GM12878 (cell line): ENCODE results near the gene BBS5. TPM values are rescaled to one million over a fixed set of nuclear protein-coding genes. Genes with fewer than 3 reads are reported as not detected.
"Not testable (repeated sequence)": the region's sequence is repeated elsewhere in the genome, so short reads cannot be mapped to it uniquely, and the experiment has no call there.

Experiments
- ATAC-seq: fragments of 200-7000 bp; cut with Tn5 transposase; 3 replicates; pipeline ENCODE4 v1.9.1; 2020; ENCODE audit warnings: mild to moderate bottlenecking, moderate library complexity
- BruUV-seq: library from RNA; stranded (reverse); fragments of 400-500 nt; replicated peaks from 2 replicates; lab custom pipeline; 2021; lab: Mats Ljungman, UMichigan
- CTCF ChIA-PET: fragments of 300-600 bp; sonication (Branson Sonifier 250); formaldehyde crosslinking; extraction: SDS; loops from one replicate; lab custom pipeline; 2021; ENCODE audit warnings: inconsistent platforms; lab: Yijun Ruan, JAX
- POLR2A ChIA-PET: fragments of 350-600 bp; formaldehyde crosslinking; extraction: SDS; loops from one replicate; lab custom pipeline; 2021; ENCODE audit warnings: inconsistent platforms; lab: Charles Lee
- RAD21 ChIA-PET: fragments of 300-600 bp; sonication (Branson Sonifier 250); formaldehyde crosslinking; loops from one replicate; lab custom pipeline; 2023; ENCODE audit warnings: antibody characterized with exemption; ENCODE audit not compliant: unreplicated experiment; lab: Charles Lee
- SMC1A ChIA-PET: fragments of 300-600 bp; sonication (Branson Sonifier 250); formaldehyde crosslinking; loops from one replicate; lab custom pipeline; 2023; ENCODE audit not compliant: unreplicated experiment, uncharacterized antibody; lab: Charles Lee
- DNase-seq: peaks from one replicate; pipeline ENCODE4 v3.0.0-alpha.2; 2011; ENCODE audit warnings: low read depth, low spot score
- FAIRE-seq: peaks from 3 replicates; lab custom pipeline; 2011; peaks lifted over from hg19 to GRCh38; lab: Jason Lieb, UNC
- H2AFZ ChIP-seq: 2 replicates; pipeline ENCODE4 v1.6.0; 2011; ENCODE audit warnings: low read depth, low read length, control low read depth; ENCODE audit not compliant: control insufficient read depth
- H3K27ac ChIP-seq: 2 replicates; pipeline ENCODE4 v1.5.1; 2011; ENCODE audit warnings: control low read depth; ENCODE audit not compliant: control insufficient read depth, insufficient read depth
- H3K27me3 ChIP-seq, 2 experiments: replicated peaks in 1 of 2; 2 replicates each; pipeline versions ENCODE4 v1.6.0 to v1.6.1; 2011; ENCODE audit warnings: low read length in 1 of 2; ENCODE audit not compliant: control insufficient read depth in 2 of 2, insufficient read depth in 2 of 2
- H3K36me3 ChIP-seq, 2 experiments: 2 replicates each; pipeline ENCODE4 v1.5.1; 2011; ENCODE audit warnings: low read length in 1 of 2; ENCODE audit not compliant: control insufficient read depth in 2 of 2, insufficient read depth in 2 of 2
- H3K4me1 ChIP-seq: 2 replicates; pipeline ENCODE4 v1.6.1; 2011; ENCODE audit warnings: mild to moderate bottlenecking, low read length, moderate library complexity, mixed read lengths; ENCODE audit not compliant: control insufficient read depth, insufficient read depth
- H3K4me2 ChIP-seq: 2 replicates; pipeline ENCODE4 v1.6.0; 2011; ENCODE audit warnings: control low read depth; ENCODE audit not compliant: control insufficient read depth, insufficient read depth
- H3K4me3 ChIP-seq: fragments of 200-600 bp; sonication (generic); 2 replicates; pipeline ENCODE4 v1.5.1; 2016
- H3K79me2 ChIP-seq: 2 replicates; pipeline ENCODE4 v1.6.0; 2011; ENCODE audit warnings: low read length; ENCODE audit not compliant: control insufficient read depth, insufficient read depth
- H3K9ac ChIP-seq: 2 replicates; pipeline ENCODE4 v1.8.0; 2011; ENCODE audit warnings: low read length, control low read depth, mixed read lengths; ENCODE audit not compliant: control insufficient read depth, insufficient read depth
- H3K9me3 ChIP-seq: replicated peaks from 3 replicates; pipeline ENCODE4 v1.5.1; 2011; ENCODE audit warnings: mild to moderate bottlenecking, low read length; ENCODE audit not compliant: control insufficient read depth, insufficient read depth
- H4K20me1 ChIP-seq: 2 replicates; pipeline ENCODE4 v1.6.0; 2011; ENCODE audit not compliant: control insufficient read depth, insufficient read depth
- BCL11A ChIP-seq: IDR thresholded peaks from 2 replicates; pipeline ENCODE4 v1.6.1; 2011; ENCODE audit warnings: low read depth, low read length
- CHD1 ChIP-seq: IDR thresholded peaks from 2 replicates; pipeline ENCODE4 v1.6.1; 2012; ENCODE audit warnings: low read depth, low read length, improper control_type of control experiment
- CTCF ChIP-seq, 3 experiments: IDR thresholded peaks in 2 of 3; conservative IDR thresholded peaks in 1 of 3; 2 replicates each; pipeline ENCODE4 v1.5.1; 2011; ENCODE audit warnings: low read depth in 3 of 3, low read length in 3 of 3, mild to moderate bottlenecking in 3 of 3, control low read depth in 2 of 3, moderate library complexity in 2 of 3, inconsistent platforms in 1 of 3, mixed read lengths in 1 of 3; ENCODE audit not compliant: control insufficient read depth in 2 of 3, insufficient read depth in 1 of 3; ENCODE audit errors: extremely low read depth in 1 of 3
- PKNOX1 ChIP-seq: fragments of 450-650 bp; IDR thresholded peaks from 2 replicates; pipeline ENCODE4 v1.6.1; 2016; ENCODE audit warnings: mild to moderate bottlenecking
- PML ChIP-seq: IDR thresholded peaks from 2 replicates; pipeline ENCODE4 v1.6.1; 2012; ENCODE audit warnings: low read length, inconsistent platforms
- POU2F2 ChIP-seq: IDR thresholded peaks from 3 replicates; pipeline ENCODE4 v1.6.1; 2011; ENCODE audit warnings: low read depth, mild to moderate bottlenecking, low read length, borderline replicate concordance
- SMARCA5 ChIP-seq: fragments of 450-650 bp; IDR thresholded peaks from 2 replicates; pipeline ENCODE4 v1.6.1; 2017; ENCODE audit warnings: mild to moderate bottlenecking
- SMC3 ChIP-seq: IDR thresholded peaks from 2 replicates; pipeline ENCODE4 v1.6.1; 2011; ENCODE audit warnings: low read length, improper control_type of control experiment, borderline replicate concordance
- TCF12 ChIP-seq: IDR thresholded peaks from 2 replicates; pipeline ENCODE4 v1.6.1; 2011; ENCODE audit warnings: low read depth, mild to moderate bottlenecking, low read length
- YY1 ChIP-seq: IDR thresholded peaks from 2 replicates; pipeline ENCODE4 v1.6.1; 2011; ENCODE audit warnings: low read depth, mild to moderate bottlenecking, low read length
- ZNF24 ChIP-seq: fragments of 450-650 bp; IDR thresholded peaks from 2 replicates; pipeline ENCODE4 v1.6.1; 2017; ENCODE audit warnings: antibody characterized with exemption, mild to moderate bottlenecking
- WGBS: methylation state at CpG from one replicate; pipeline ENCODE4 v1.1.6; 2016; ENCODE audit warnings: low lambda C conversion rate; ENCODE audit not compliant: insufficient replicate concordance, insufficient coverage; ENCODE audit errors: missing lambda C conversion rate; 5-methylcytosine and 5-hydroxymethylcytosine counted together
- in situ Hi-C: fragments of 300-500 bp; cut with MboI; formaldehyde crosslinking; loops from 9 replicates; pipeline ENCODE4 v1.14.3; 2018; ENCODE audit warnings: mixed read lengths
- intact Hi-C: fragments of 100-400 bp; cut with micrococcal nuclease; formaldehyde crosslinking; loops from one replicate; pipeline ENCODE4 v1.14.2; 2022; ENCODE audit not compliant: unreplicated experiment
- polyA plus RNA-seq, 11 experiments: library from polyadenylated mRNA; depleted of rRNA in 4 of 11; unstranded in 6 of 11; stranded (reverse) in 5 of 11; fragments of >200 nt; fragmentation: Nextera tagmentation in 4 of 11; fragmentation: Illumina TruSeq in 1 of 11; extraction: Ambion mirVana in 4 of 11; extraction: Trizol in 1 of 11; gene quantifications; 1 replicate in 1 of 11; 2 replicates in 10 of 11; pipeline versions ENCODE4 v1.2.1 to v1.2.3, GENCODE V29; 2011 to 2016; ENCODE audit warnings: inconsistent platforms in 2 of 11, missing spikeins in 2 of 11, low read depth in 1 of 11
- total RNA-seq, 4 experiments: library from RNA; depleted of rRNA in 3 of 4; stranded (reverse); fragments of >200 nt in 3 of 4; fragmentation: Illumina TruSeq in 1 of 4; extraction: Trizol in 1 of 4; gene quantifications; 2 replicates each; pipeline versions ENCODE4 v1.2.1 to v1.2.3, GENCODE V29; 2013 to 2021

The BBS5 gene
- total and polyA plus RNA-seq, 10 of the 15 experiments (the other 5 are each of a cell fraction or from before 2014, with no cell fraction given), result 0.56 to 3.4 (median 1.6) TPM

DNA sequence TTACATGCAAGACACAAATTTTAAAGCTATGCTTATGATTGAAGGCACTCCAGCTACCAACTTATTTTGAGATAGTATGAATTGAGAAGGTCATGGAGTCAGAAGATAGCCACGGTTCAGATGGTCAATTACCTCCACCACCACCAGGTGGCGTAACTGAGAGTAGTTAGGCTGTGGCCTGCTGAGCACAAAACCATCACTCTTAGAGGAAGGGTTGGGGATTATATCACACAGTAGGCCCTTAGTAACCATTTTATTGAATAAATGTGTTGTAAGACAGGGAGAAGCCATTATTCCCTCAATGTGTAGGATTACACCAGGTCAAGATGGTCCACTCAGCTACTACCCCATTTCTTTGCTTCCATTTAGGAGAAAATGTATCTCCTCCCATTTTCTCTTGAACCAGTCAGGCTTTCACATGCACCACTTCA lies 49.0 kb downstream of the BBS5 start (continued):
- no peak for TF ChIP-seq TCF12
- TF ChIP-seq SMC3, result peak; percentile 90
- peak; percentile 82 to 88 (median 82) for TF ChIP-seq CTCF (IDR thresholded peaks at IDR 0.05 in 2 of 3, conservative IDR thresholded peaks at IDR 0.05 in 1 of 3; ENCODE audit: control insufficient read depth in 2 of 3, extremely low read depth in 1 of 3, insufficient read depth in 1 of 3, low read depth in 3 of 3, low read length in 3 of 3)
- TF ChIP-seq SMARCA5, result peak; percentile 77; the same call in 1 of the 2 replicates
- no peak for TF ChIP-seq PML
- TF ChIP-seq POU2F2, result no peak
- no peak for TF ChIP-seq BCL11A
- TF ChIP-seq ZNF24, result no peak
- TF ChIP-seq YY1, result peak; percentile 65; the same call in 1 of the 2 replicates
- no peak for TF ChIP-seq PKNOX1
- TF ChIP-seq CHD1, result no peak

DNA sequence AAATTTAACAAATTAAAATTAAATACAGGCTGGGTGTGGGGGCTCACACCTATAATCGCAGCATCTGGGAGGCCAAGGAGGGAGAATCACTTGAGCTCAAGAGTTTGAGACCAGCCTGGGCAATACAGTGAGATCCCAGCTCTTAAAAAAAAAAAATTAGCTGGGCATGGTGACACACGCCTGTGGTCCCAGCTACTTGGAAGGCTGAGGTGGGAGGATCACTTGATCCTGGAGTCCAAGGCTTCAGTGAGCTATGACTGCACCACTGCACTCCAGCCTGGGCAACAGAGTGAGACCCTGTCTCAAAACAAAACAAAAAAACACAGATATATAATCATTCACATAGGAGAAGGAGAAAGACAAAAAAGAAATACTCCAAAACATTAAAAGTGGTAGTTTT lies 60.2 kb downstream of the BBS5 start:
- intact Hi-C loops, FAIRE-seq, H2AFZ ChIP-seq, H3K4me3 ChIP-seq, in situ Hi-C loops, BruUV-seq, H3K27me3 ChIP-seq, H3K27ac ChIP-seq, H4K20me1 ChIP-seq, H3K36me3 ChIP-seq, POLR2A ChIA-PET, H3K4me1 ChIP-seq, DNase-seq, H3K9me3 ChIP-seq, ATAC-seq, RAD21 ChIA-PET, SMC1A ChIA-PET, H3K9ac ChIP-seq, H3K4me2 ChIP-seq, H3K79me2 ChIP-seq: not testable (repeated sequence)
- whole genome bisulfite sequencing, result 100% methylated on average over 2 of the region's 2 CpGs
- CTCF ChIA-PET, result interaction anchor here (0.8 to 1.3 kb wide), 2 partner anchors 11 to 389 kb away, joined by 4 to 5 read pairs; no protein-coding TSS in a partner anchor
